HG03064 (cell line): ENCODE measurements around the gene IL1RL2.

Source experiments
- ATAC-seq: cut with Tn5 transposase; IDR thresholded peaks from one replicate; pipeline ENCODE4 v1.9.1; 2021; ENCODE audit warnings: low read depth; ENCODE audit not compliant: unreplicated experiment

IL1RL2 gene

GRCh38 chr2:102186791-102187495 is at the start of gene IL1RL2:
Gene IL1RL2 (plus strand): TSS chr2:102187023. CDS start chr2:102187868, 845 bp downstream.
- ATAC-seq, result no peak

- ATAC-seq, result no peak
Measured at GRCh38 chr2:102137138-102137537, 49.7 kb upstream of the IL1RL2 start.

DNA sequence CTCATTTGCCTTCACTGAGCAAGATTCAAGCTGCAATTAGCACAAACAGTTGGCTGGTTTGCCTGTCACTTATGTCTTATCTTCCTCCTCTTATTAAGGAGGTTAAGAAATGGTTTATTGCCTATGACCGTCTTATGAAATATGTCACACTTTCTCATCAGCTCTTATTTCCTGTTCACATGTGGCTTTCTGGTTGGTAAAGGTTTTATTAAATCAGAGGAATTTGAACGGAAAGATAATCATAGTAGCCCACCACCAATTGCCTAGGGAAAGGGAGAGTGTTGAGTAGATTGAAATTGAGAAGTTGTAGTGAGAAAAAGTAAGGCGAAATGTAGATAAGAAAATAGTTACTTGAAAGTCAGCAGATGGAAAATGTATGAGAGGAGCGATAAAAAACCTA is 48.5 kb upstream of the IL1RL2 start:
- ATAC-seq, result no peak

- ATAC-seq, result no peak
Measured at GRCh38 chr2:102139851-102140250, 47.0 kb upstream of the IL1RL2 start.

DNA sequence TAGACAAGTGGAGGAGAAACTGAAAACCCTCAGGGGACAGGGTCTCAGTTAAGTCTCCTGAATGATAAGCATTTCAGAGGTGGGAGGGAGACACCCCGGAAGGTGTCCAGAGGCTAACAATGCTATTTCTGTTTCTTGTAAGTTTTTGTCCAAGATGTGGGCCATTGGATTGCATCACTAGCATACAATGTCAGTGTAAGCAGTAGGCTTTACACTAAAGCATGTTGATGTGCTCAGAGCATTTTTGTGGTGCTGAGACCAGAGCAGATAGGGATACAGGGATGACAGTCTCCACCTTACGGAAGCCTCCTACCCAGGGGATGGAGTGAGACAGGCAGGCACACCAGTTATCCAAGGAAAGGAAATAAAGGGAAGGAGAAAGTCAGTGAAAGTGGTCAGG is 46.4 kb upstream of the IL1RL2 start:
- no peak for ATAC-seq

GRCh38 chr2:102141011-102141943 is 45.5 kb upstream of the IL1RL2 start:
- no peak for ATAC-seq

DNA sequence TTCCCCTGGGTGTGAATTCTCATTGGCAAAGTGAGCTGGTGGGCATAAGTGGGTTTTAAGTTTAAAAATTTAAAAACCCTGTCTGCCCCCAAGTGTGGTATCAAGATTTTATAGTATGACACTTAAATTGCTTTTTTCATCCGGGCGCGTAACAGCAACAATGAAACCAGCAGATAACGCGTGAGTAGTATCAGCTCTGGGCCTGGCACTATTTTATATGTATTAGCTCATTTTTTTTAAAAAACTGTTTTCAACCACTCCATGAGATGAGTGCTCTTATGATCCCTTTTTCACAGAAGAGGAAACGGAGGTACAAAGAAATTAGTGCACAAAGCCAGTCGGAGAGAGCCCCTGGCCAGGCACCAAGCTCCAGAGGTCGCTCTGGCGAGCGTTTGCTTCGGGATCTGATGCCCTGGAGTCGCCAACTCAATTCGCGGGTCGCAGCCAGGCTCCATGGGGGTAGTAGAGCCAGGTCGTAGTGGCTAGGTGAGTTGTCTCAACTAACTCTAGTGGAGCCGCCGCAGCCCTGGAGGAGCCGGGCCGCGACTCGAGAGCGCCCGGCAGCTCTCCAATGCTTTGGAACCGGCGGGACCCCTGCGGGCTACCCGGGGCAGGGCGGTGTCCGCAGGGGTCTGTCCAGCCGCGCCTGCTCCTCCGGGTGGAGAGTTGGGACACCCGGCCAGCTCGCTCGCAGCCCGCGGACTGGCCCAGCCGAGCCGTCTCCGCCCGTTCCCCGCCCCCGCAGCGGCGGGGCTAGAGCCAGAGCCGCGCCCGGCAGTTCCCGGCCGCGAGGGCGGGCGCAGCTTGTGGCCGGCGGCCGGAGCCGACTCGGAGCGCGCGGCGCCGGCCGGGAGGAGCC is 44.6 kb upstream of the IL1RL2 start, which contains the start of gene IL1R1:
Gene IL1R1 (plus strand): TSS at position 777 of the 859 bp plus-strand sequence. CDS start 14,979 bp downstream, outside the sequence.
- ATAC-seq, result no peak

DNA sequence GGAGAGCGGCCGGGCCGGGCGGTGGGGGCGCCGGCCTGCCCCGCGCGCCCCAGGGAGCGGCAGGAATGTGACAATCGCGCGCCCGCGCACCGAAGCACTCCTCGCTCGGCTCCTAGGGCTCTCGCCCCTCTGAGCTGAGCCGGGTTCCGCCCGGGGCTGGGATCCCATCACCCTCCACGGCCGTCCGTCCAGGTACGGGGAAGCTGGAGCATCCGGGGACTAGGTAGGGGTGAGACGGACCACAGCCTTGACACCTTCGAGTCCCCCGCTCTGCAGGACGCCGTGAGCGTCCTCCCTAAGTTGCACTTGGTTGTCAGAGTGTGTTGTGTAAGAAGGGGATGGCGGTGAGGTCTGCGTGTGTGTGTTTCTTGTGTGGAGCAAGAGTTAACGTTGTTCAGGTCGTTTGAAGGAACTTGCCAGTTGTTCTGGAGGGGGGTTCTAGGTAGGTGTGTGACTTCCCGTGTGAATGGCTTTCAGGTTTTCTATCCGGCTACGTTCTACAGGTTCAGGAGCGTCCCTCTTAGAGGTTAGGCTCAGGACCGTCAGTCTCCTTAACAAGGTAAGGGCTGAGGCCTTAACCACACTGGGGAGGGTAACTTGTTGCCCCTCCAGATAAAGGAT is 43.9 kb upstream of the IL1RL2 start:
- no peak for ATAC-seq

DNA sequence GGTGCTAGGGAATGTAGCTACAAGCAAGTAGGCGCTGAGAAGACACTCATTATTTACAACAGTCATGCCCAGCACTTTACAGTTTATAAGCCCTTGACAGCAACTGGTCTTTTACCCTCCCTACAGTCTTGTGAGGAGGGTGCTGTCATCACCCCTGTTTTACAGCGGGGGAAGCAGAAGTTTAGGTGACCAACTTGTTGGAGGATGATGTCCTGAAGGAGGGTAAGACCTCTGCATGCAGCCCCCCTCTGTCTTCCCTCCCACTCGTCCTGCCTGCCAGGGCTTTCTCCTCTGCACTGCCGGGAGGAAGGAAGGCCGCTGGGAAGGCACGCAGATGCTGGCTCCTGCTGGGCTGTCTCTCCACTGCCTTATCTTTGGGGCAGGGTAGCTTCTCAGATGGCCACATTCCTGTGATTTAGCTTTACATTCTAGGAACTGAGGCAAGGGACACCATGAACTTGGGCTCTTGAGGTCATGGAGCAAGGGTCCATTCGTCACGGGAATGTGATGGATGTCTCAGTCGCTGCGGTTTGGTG is 43.3 kb upstream of the IL1RL2 start:
- no peak for ATAC-seq

DNA sequence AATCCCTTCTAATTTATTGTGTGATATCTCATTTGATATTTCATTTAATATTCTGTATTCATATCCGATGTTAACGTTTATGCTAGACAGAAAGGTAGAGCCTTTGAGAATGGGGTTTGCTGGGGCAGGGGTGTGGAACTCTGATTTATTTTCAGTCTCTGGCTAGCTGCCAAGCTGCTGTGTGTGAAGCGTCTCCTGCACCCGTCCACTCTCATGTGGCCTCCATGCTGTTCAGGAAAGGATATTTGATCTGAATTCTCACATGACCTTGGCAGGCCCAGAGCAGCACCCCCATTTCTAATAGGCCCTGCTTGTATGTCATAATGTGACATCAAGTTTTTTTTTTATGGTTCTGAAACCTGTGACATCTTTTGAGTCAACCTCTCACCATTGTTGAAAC is 42.7 kb upstream of the IL1RL2 start:
- no peak for ATAC-seq

DNA sequence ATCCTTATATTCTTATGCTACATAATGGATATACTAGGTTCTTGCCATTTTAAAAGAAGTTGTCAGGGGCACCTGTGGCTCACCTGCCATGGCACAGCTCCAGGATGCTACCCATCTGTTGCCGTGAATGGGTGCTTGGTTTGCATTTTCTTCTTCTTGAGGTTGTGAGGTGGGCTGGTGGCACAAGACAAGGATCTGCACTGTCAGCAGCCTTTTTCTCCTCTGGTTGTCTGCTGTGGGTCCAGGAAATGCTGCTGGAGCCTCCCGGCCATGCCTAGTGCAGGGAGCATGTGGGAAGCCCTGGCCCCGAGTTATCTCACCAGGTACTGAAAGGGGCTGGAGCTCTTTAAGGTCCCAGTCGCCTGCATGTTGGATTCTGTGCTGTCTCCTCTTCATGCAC is 41.7 kb upstream of the IL1RL2 start:
- ATAC-seq, result no peak

GRCh38 chr2:102145934-102146333 is 40.9 kb upstream of the IL1RL2 start:
- no peak for ATAC-seq

DNA sequence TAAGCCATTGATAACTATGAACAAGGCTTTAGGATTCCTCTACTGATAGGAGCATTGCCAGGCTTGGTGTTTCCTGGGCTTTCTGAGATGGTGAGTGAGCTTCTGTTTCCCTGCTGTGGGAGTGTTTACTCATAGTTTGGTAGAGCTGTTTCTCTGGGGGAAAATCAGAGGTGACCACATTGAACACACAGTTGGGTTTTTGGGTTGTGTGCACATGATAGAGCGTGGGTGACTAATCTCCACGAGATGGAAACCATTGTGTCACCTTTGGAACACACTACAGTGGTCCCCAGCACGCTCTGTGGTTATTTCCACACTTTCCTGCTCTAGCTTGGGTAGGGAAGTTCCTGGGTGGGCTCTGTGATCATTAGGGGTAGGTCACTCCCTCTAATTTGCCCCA is 38.9 kb upstream of the IL1RL2 start:
- ATAC-seq, result no peak

DNA sequence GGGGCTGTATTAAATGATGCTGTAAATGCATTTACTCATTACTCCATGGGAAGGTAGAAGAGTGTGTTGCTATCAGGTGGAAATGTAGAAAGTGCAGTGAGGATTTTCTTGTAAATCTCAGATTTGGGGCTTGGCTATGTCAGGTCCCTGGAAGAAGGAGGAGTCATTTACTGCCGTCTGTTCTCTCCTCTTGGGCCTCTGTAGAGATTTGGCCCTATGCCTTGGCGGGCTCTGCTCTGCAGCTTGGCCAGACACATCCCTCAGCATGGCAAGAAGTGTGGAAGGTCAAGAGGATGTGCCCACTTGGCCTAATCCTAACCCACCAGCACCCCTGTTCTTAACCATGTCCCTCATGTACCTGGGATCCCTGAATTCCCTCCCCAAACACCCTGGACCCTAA is 37.6 kb upstream of the IL1RL2 start:
- ATAC-seq, result no peak

DNA sequence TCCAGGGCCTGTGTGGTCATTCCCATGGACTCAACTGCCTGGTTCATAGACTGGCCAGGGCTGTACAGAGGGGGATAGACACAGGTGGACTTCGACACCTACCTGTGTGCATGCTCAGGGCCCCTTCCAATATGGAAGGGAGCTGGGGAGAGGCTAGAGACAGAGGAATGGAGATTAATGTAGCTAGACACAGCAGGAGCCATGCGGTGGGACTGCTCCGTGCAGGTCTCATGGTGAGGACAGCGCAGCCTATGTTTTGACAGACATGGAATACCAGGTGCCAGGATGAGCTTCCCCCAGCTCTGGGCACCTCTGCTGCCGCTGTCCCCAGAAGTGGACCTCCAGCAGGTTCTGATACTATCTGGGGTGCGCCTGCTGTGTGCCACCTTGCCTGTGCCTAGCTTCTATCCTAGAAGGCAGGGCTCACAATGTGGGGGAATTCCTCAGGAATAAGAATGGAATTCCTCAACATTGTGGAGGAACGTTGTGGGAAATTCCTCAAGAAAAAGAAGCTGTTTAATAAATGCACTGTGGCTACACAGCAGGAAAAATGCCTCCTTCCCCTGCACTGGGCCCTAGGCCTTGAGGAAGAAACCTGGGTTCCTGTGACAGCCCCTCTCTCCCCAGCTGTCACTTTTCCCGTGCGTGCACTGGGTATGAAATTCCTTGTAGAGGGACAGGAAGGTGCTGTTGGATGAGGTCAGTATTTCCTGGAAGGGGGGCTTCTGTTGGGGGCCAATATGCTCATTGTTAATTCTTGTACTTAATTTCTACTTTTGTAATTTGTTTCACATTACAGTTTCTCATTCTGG is 37.0 kb upstream of the IL1RL2 start:
- no peak for ATAC-seq

- no peak for ATAC-seq
Measured at GRCh38 chr2:102154364-102154763, 32.5 kb upstream of the IL1RL2 start.

GRCh38 chr2:102154946-102155702 is 31.7 kb upstream of the IL1RL2 start:
- ATAC-seq, result no peak

DNA sequence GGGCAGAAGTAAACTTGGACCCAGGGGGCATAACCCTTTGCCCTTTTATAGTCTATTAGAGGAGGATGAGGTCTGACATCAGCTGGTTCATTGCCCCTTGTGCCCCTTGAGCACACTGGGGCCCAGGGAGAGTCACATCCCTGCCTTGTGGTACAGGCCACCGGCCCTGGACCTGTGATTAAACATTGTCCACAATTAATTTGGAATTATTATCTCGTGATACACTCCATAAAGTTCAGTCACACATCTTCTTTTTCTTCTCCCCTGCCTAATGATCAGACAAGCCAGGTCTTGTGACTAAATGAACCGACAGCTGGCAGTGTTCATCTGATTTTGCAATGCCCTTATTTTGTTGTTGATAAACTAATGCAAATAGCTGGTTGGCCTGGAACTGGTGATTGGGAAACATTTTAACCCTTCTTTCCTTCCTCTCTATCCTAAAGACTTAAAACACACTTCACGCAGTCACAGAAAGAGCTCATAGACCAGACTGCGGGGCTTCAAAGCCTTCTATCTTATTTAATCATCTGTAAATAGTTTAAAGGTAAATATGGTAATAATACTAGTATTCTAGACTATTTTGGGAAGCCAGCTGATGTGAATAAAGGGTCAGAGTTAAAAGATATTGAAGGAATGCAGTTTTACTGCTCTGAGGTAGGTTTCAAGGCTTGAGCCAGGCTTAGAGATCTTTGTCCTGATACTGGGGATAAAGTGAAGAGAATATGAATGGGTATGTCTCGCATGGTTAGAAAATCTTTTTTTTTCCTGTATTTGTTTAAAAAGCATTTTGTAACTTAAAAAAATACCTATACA is 30.9 kb upstream of the IL1RL2 start:
- ATAC-seq, result no peak
